Medulla oblongata (tissue), 1 donor: ENCODE measurements around the gene PCDH15.

Experiments used
- DNase-seq: peaks from one replicate; pipeline ENCODE4 v3.0.0-alpha.2; 2015; ENCODE audit errors: extremely low spot score

The PCDH15 gene

GRCh38 chr10:54708021-54708420 is 93.0 kb downstream of the PCDH15 start:
- no peak for DNase-seq

DNA sequence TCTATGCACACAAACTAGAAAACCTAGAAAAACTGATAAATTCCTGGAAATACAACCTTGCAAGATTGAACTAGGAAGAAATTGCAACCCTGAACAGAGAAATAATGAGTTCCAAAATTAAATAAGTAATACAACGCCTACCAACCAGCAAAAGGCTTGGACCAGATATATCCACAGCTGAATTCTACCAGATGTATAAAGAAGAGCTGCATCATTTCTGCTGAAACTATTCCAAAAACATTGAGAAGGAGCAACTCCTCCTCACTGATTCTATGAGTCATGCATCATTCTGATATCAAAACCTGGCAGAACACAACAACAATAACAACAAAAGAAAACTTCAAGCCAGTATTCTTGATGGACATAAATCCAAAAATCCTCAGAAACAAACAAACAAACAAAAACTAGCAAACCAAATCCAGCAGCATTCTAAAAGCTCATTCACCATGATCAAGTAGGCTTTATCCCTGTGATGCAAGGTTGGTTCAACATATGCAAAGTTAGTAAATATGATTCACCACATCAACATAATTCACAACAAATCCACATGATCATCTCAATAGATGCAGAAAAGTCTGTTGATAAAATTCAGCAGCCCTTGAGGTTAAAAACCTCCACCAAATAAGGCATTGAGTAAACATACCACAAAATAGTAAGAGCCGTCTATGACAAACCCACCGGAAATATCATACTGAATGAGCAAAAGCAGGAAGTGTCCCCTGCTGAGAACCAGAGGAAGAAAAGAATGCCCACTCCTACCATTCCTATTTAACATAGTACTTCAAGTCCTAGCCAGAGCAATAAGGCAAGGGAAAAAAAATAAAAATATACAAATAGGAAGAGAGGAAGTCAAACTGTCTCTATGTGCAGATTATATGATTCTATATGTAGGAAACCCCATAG is 98.2 kb downstream of the PCDH15 start:
- no peak for DNase-seq

GRCh38 chr10:54691331-54691730 is 109.7 kb downstream of the PCDH15 start:
- no peak for DNase-seq

DNA sequence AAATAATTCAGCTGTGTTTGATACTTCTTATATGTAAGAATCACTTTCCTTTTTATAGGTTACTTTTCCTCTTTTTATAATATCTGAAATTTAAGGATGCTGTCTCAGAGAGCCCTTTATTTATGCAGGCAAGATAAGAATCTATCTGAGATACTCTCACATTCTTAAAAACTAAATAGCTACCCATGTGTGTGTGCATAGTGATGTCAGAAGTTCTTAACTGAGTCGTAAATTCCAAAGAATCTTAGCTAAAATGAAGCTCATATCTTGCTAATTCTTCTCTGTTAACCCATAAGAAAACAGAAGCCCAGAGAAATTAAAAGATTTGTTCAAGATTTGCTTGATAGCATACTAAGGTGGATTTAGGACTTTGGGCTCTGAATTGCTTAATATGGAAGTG is 118.5 kb downstream of the PCDH15 start:
- DNase-seq, result no peak

GRCh38 chr10:54681136-54681535 is 119.9 kb downstream of the PCDH15 start:
- no peak for DNase-seq

GRCh38 chr10:54667136-54667535 is 133.9 kb downstream of the PCDH15 start:
- DNase-seq, result no peak

DNA sequence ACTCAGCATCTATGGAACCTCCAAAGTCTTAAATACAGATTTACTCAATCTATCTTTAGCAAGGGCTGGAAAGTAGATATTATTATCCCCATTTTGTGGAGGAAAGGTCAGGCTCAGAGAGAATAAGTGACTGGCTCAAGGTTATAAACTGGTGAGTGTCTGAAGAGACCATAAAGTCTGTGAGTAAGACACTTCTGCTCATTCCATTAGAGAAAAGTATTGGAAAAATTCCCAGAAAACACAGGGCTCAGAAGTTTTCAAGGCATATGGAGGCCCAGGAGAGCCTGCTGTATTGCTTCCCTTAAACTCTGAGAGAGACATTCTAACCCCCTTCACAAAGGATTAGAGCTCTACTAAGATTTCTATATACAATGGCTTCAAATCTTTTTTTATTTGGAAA is 134.8 kb downstream of the PCDH15 start:
- no peak for DNase-seq

- DNase-seq, result no peak
Measured at GRCh38 chr10:54665095-54665494, 135.9 kb downstream of the PCDH15 start.

DNA sequence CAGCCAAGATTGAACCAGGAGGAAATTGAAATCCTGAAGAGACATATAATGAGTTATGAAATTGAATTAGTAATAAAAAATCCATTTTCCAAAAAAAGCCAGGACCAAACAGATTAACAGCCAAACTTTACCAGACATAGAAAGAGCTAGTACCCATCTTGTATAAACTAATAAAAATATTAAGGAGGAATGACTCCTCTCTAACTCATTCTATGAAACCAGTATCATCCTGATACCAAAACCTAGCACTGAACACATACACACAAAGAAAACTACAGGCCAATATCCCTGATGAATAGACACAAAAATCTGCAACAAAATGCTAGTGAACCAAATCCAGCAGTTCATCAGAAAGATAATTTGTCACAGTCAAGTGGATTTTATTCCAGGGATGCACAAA is 140.6 kb downstream of the PCDH15 start:
- no peak for DNase-seq

DNA sequence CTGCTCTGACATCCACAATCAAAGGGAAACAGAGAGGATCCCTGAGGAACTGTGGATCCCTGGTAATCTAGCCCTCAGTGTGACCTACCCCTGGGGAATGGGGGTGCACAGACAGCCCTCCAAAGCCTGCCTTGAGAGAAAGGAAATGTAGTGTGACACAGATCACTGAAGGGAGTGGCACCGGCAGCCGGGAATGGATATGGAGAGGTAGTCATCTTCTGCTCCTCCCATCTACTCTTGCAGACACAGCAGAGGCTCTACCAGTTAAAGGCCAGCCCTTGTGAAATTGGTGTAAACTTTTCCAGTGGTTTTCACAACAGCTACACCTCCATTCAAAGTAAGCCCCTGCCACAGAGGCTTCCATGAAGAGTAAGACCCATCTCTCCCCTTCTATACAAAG is 144.4 kb downstream of the PCDH15 start:
- no peak for DNase-seq

DNA sequence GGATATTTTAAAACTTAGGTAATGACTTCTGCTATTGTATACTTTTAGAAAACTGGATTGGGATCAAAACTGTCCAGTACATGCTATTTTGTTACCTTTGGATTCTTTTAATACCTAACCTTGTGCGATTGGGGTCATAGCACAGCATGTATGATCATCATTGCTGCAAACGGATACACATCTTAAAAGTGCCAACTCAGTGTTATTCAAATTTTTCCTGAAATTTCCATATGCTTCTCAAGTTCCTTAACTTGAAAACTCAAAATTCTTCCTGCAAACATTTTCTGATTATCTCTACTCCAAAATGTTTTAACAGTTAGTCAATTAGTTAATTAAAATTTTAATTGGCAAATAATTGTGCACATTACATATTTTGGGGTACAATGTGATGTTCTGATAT is 147.5 kb downstream of the PCDH15 start:
- no peak for DNase-seq

GRCh38 chr10:54650547-54650946 is 150.5 kb downstream of the PCDH15 start:
- DNase-seq, result no peak

GRCh38 chr10:54622017-54622416 is 179.0 kb downstream of the PCDH15 start:
- no peak for DNase-seq

DNA sequence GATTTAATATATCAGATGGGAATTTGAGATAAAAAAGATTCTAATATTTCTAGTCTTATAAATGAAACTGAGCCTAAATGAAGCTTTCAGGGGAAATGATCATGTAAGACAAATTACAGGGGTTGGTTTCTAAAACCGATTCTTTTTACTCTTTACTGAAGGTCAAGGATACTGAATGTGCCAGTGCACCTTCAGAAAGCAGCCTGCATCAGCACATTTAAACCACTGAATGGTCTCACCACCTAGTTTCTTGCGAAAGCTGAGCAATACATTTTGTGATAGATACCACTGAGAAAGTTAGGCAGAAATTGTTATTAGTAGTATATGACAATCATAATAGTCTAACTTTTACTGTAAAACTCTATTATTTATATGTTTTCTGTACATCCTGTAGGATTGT is 180.7 kb downstream of the PCDH15 start:
- no peak for DNase-seq

GRCh38 chr10:54614072-54614471 is 187.0 kb downstream of the PCDH15 start:
- DNase-seq, result no peak

DNA sequence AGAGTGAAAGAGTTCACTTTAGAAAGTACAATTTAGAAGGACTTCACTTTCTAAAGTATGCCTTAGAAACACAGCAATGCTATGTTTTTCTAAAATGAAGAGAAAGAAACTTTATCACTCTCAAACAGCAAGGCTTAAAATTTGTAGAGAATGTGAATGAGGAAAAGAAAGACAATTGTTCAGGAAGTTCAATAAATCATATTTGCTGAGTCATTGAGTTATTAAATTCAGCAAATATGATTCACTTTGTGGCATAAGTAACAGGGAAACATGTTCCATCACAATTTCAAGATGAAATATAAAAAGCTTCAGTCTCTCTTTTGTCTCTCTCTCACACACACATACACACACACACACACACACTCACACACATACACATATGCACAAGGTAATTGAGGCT is 187.9 kb downstream of the PCDH15 start:
- DNase-seq, result no peak

DNA sequence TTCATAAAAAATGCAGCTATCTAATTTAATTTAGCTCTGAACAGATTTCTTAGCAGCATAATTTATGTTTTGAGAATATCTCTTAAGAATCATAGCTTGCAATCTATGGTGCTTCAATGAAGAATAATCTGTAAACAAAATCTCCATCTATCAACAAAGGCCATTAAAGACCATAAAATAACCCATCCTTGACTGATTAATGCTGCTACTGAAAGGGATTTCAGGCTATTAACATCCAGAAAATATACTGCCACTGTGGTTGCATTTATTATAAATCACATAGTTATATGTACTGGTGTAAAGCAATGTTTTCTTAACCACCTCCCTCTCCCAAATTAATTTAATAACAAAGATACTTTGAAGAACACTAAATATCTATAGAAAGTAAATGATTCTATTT is 191.6 kb downstream of the PCDH15 start:
- DNase-seq, result no peak

DNA sequence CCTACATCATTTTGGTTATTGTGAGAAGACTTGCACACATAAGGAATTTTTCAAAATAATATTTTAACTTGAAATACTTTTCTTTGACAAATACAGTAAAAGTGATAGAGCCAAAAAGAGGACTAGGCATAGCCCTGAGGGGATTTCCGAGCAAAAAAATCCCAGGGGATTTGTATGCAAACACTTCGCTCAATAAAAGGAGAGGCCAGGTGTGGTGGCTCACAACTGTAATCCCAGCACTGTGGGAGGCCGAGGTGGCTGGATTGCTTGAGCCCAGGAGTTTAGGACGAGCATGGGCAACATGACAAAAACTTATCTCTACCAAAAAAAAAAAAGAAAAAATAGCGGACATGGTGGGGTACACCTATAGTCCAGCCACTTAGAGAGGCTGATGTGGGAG is 193.0 kb downstream of the PCDH15 start:
- DNase-seq, result no peak

DNA sequence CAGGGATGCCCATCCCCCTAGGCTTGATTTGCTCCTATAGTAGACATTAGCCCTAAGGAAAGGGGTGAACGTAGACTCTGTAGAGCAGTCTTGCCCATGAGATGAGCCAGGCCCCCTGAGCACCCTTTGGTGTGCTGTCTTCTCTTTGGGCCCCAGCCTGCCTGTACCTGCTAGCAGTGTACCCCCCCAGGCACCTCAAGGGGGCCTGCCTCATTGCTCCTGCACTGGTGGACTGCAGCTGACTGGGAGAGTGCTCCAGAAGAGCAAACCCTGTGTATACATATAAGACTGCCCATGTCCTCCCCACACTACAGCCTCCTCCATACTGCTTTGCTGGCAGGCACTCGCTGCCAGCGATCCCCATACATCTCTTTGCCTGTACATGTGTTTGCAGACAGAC is 206.7 kb downstream of the PCDH15 start:
- DNase-seq, result no peak

- no peak for DNase-seq
Measured at GRCh38 chr10:54587971-54588370, 213.1 kb downstream of the PCDH15 start.

GRCh38 chr10:54585572-54585971 is 215.5 kb downstream of the PCDH15 start:
- DNase-seq, result no peak

DNA sequence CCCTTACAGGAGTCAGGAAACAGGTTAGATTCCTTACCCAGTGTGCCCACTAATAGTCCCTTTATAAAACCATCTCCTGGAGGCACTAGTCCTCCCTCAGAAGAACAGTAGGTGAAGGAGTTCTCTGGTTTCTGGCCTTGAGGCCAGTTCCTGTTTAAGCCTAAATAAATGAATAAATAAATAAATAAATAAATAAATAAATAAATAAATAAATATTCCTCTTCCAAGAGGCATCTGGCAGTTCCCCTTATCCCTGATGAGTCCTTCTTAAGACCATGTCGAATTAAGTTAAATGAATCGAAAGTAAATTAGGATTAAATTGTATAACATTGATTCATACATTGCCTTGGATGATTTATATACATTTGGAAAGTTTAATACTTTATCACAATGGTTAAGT is 223.3 kb downstream of the PCDH15 start:
- no peak for DNase-seq

GRCh38 chr10:54576541-54576940 is 224.5 kb downstream of the PCDH15 start:
- DNase-seq, result no peak

GRCh38 chr10:54559498-54559897 is 241.5 kb downstream of the PCDH15 start:
- DNase-seq, result no peak
